Measurements from ENCODE around the gene ARHGEF39.
"Not testable (repeated sequence)": the region's sequence is repeated elsewhere in the genome, so short reads cannot be mapped to it uniquely, and the experiment has no call there.

ARHGEF39 gene

DNA sequence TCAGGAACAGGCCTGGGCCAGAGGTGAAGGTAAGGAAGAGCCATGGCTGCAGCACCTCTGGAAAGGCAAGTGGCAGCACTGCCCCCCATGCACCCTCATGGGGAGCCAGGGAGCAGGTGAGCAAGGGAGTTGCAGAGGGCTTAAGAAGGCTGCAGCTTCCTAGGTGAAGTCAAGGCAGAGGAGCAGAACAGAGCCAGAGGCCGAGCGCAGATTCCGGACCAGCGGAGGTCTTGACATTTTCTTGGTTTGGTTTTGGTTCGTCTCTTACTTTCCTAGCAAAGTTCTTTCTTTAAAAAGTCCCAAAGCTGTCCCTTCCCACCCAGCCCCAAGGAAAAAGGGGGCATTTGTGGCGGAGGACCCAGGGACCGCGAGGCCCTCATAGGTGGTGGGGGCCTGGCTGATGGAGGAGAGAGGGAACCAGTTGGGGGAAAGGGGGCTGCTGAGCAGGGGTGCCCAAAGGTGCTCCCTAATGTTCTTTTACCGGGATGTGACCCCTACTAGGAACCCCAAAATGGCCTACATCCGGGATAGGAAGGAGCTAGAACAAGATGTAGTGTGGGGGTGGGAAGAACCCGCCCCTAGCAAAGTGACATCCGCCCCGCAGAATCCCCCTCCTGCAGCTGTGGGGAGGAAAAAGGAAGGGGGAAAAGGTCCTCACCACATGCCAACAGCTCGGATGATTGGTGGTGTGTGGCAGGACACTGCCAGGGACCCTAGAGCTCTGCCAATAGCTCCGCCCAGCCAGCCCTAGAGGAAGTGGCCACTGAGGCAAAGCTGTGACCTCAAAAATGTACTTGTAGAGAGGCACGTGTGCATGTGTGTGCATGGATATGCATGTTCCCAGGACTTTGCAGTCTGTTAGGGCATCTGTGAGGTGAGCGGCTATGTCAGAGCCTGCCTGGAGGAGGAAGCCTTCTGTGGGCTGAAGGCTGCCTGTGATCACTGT, 45.9 kb downstream of the ARHGEF39 start:
- DNase-seq (ENCODE audit: low spot score): no peak

DNA sequence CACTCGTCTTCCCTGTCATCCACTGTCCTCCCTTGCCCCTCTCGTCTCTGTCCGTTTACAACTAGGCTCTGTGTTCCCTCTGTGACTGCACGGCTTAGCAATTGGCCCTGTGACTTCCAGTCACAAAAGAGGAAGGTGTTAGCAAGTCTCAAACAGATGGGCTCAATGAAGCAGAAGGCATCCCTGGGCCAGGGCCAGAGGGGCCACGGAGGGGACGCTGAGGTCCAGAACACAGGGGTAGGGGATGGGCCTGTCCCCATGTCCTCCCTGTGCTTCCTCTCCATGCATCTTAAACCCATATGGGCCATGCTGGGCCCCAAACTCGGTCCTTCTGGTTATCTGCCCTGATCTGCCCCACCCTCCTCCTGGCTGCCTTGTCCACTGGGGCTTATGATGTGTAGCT, 46.7 kb downstream of the ARHGEF39 start, which contains the start of gene CD72:
TSS of gene CD72 (minus strand) at position 89 of the 403 bp plus-strand sequence. CDS start 110 bp downstream, outside the sequence.
- no peak for DNase-seq (ENCODE audit: low spot score)

DNA sequence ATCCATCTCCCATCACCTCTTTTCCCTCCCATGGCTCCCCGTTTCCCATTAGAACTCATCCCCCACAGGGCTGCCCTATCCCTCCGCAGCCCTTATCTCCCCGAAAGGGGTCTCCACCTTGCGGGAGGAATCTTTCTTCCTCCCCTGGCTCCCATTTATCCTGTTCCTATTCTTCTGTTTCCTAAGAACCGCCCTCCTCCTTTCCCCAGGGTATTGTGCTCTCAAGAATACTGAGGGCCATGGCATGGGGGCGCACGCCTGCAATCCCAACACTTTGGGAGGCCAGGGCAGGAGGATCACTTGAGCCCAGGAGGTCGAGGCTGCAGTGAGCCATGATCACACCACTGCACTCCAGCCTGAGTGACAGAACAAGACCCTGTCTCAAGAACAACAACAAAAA, 47.4 kb downstream of the ARHGEF39 start:
- DNase-seq (ENCODE audit: low spot score): no peak

DNA sequence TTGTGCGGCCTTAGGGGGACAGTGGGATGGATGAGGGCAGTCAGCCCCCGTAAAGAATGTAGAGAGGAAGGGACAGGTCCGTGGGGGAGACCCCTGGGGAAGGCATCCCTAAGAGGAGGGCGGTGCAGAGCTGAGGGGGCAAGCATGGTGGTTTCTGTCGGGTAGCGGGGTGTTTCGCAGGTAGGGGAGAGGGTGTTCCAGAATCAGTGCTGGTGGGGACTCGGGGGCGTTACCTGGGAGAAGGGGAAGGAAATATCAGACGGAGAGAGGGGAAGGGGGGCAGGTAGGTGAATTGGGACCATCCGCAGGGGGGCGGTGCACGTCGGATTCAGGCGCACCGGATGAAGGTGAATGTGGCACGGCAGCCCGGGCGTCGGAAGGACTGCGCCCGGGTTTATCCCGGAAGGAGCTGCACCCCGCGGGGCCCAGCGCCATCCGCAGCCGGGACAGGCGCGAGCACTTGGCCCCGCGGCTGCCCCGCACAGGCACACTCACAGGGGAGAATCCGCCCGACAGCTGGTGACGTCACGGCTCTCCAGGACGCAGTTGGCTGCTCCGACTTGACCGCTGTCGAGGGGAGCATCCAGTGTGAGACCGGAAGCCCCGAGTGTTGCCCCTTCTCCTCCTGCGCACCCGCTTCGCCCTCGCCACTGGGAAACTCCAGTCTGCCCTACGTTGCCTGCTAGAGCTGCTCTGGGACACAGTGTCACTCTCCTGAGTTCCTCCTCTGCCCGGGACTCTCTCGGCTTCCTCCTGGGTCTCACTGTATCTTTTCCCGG, 48.1 kb downstream of the ARHGEF39 start:
- peak; percentile 37 for DNase-seq (ENCODE audit: low spot score)

DNA sequence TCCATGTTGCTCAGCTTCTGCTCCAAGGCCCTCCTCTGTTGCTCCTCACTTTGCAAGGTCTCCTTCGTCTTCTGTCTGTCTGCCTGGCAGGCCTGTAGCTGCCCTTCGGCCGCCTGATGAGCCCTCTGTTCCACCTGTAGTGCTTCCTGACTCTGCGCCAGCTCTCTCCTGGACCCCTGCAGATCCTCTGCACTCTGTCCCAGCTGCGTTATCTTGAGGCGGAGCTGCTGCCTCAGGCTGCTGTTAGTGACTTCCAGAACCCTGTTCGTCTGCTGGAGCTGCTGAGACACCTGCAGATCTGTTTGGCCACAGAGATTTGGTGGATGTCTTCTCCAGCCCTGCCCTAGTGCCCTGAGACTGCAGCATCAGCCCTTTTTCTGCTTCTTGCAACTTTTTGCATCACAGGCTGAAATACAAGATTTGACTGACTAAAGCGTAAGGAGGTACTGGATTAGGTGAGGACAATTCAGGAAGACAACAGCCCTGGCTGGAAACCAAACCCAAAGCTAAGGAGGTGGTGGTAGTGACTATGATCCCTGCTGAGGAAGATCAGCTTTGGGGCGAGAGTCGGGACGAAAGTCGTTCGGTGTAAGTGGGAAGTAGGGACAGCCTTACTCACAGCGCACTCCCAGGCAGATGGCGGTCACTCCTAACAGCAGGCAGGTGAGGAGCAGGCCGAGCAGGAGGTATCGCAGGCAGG, 48.9 kb downstream of the ARHGEF39 start:
- DNase-seq (ENCODE audit: low spot score): no peak

DNA sequence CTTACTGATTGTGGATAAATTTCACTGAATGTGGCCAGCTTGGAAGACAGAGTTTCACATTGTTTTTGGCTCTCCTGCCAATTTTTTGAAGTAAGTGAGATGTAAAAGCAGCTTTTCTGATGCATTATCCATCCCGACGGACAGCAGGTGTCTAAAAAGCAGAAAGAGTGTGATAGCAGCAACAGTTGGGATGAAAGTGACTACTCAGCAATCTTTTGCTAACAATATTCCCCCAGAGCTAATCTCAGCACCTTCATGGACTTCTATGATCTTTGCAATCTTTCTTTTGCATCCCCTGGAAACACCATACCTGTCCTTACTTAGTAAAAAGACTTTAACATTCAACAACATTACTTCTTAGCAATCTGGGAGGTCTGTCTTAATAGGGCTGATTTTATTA, 52.2 kb downstream of the ARHGEF39 start:
- no peak for DNase-seq (ENCODE audit: low spot score)

DNA sequence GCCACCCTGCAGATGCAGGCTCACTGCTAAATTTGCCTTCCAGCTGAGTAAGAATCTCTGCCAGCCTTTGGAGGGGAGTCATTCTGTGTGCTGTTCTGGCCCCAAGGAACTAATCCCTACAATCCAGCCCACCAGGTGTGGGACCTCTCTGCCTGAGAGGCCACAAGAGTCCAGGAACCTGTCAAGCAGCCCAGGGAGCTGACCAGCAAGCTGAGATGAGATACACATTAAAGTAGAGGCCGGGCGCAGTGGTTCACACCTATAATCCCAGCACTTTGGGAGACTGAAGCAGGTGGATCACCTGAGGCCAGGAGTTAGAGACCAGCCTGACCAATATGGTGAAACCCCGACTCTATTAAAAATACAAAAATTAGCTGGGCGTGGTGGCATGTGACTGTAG, 52.9 kb downstream of the ARHGEF39 start:
- not testable (repeated sequence) for DNase-seq (ENCODE audit: low spot score)

DNA sequence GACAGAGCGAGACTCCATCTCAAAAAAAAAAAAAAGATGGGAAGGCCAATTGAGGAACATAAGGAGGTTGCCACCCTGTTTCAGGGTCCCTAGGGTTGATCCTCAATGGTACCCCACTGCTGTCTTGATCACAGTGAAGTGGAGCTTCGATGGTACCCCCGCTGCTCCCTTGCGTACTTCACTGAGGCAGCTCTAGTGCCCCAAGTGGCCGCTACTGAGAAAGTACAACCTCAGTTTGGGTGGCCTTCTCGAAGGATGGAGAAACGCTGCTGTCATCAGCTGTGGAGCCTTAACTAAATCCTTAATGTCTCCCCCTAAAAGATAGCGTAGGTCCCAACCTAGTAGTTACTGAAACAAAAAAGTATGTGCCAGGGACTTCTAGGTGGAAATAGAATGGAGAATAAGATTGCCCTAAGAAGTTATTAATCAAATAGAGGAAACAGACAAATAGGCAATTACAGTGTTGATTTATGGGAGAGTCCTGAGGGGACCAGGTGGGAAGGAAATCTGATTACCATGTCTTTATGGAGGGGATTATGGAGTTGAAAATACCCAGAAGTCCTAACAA, 53.7 kb downstream of the ARHGEF39 start:
- DNase-seq (ENCODE audit: low spot score): peak; percentile 58

DNA sequence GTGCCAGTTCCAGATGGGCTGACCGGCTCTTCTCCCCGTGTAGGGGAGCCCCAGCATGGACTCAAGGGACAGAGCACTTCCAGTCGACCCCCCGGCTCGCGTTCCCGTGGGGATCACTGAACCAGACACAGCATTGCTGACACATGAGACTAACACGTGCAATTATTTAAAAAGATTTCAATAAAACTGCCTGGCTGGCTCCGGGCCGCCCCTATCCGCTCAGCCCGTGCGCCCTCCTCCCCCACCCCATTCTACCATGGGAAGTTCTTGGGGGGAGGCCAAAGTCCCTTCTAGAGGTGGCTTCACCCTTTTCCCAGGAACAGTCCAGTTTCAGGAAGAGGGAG, 55.2 kb downstream of the ARHGEF39 start:
- no peak for DNase-seq (ENCODE audit: low spot score)

All from globus pallidus (tissue), 1 donor.